WTC11 (cell line): ENCODE data around the gene CAMSAP3. TPM values are rescaled to one million over a fixed set of nuclear protein-coding genes. Genes with fewer than 3 reads are reported as not detected.

ENCODE experiments used
- ATAC-seq: fragments of 200-7000 bp; cut with Tn5 transposase; 2 replicates; pipeline ENCODE4 v1.10.0; 2021; ENCODE audit warnings: mild to moderate bottlenecking, moderate library complexity
- CTCF ChIA-PET: fragments of 300-600 bp; sonication (Branson Sonifier 250); formaldehyde crosslinking; loops from one replicate; lab custom pipeline; 2021; ENCODE audit warnings: antibody characterized with exemption; lab: Charles Lee
- POLR2A ChIA-PET: fragments of 350-600 bp; sonication (Branson Sonifier 250); formaldehyde crosslinking; loops from one replicate; lab custom pipeline; 2021; ENCODE audit warnings: antibody characterized with exemption; lab: Charles Lee
- DNase-seq: peaks from one replicate; pipeline ENCODE4 v3.0.0; 2021; ENCODE audit warnings: low spot score
- H3K27ac Mint-ChIP-seq: 2 replicates; pipeline ENCODE4 v1.8.0; 2021; ENCODE audit warnings: mixed read lengths
- H3K27me3 Mint-ChIP-seq: 2 replicates; pipeline ENCODE4 v1.8.0; 2021; ENCODE audit warnings: low read depth, mild to moderate bottlenecking, moderate library complexity, mixed read lengths
- H3K36me3 Mint-ChIP-seq: 2 replicates; pipeline ENCODE4 v1.8.0; 2021; ENCODE audit warnings: mixed read lengths
- H3K4me1 Mint-ChIP-seq: 2 replicates; pipeline ENCODE4 v1.8.0; 2022; ENCODE audit warnings: mixed read lengths
- H3K4me3 Mint-ChIP-seq: 2 replicates; pipeline ENCODE4 v1.8.0; 2021; ENCODE audit warnings: mild to moderate bottlenecking, moderate library complexity, mixed read lengths
- H3K9me3 Mint-ChIP-seq: 2 replicates; pipeline ENCODE4 v1.8.0; 2021; ENCODE audit warnings: mixed read lengths
- ATF1 ChIP-seq: sonication (generic); formaldehyde crosslinking; IDR thresholded peaks from 2 replicates; pipeline ENCODE4 v1.8.1; 2023; ENCODE audit warnings: mild to moderate bottlenecking, moderate library complexity, missing genetic modification reagents
- ATF6 ChIP-seq: sonication (generic); formaldehyde crosslinking; IDR thresholded peaks from 2 replicates; pipeline ENCODE4 v1.8.1; 2023; ENCODE audit warnings: mild to moderate bottlenecking, missing genetic modification reagents
- ELF4 ChIP-seq: sonication (generic); formaldehyde crosslinking; IDR thresholded peaks from 2 replicates; pipeline ENCODE4 v1.8.1; 2022; ENCODE audit warnings: low read depth, mild to moderate bottlenecking, moderate library complexity, missing genetic modification reagents
- FOXJ3 ChIP-seq: sonication (generic); formaldehyde crosslinking; IDR thresholded peaks from 2 replicates; pipeline ENCODE4 v1.9.0; 2021; ENCODE audit warnings: missing genetic modification reagents, mild to moderate bottlenecking, borderline replicate concordance
- FOXK1 ChIP-seq: sonication (generic); formaldehyde crosslinking; IDR thresholded peaks from 2 replicates; pipeline ENCODE4 v1.8.0; 2022; ENCODE audit warnings: mild to moderate bottlenecking, moderate library complexity, missing genetic modification reagents
- GABPB1 ChIP-seq: sonication (generic); formaldehyde crosslinking; IDR thresholded peaks from 2 replicates; pipeline ENCODE4 v1.8.1; 2023; ENCODE audit warnings: mild to moderate bottlenecking, missing genetic modification reagents
- KAT7 ChIP-seq: sonication (generic); formaldehyde crosslinking; IDR thresholded peaks from 2 replicates; pipeline ENCODE4 v1.8.1; 2023; ENCODE audit warnings: missing genetic modification reagents, mild to moderate bottlenecking, borderline replicate concordance
- MXD4 ChIP-seq: fragments of 250-450 bp; sonication (Bioruptor Pico); IDR thresholded peaks from 2 replicates; pipeline ENCODE4 v1.8.0; 2021; ENCODE audit warnings: mild to moderate bottlenecking, moderate library complexity, borderline replicate concordance
- NFE2L1 ChIP-seq: sonication (generic); formaldehyde crosslinking; IDR thresholded peaks from 2 replicates; pipeline ENCODE4 v1.8.1; 2023; ENCODE audit warnings: missing genetic modification reagents
- ZBTB21 ChIP-seq: sonication (generic); formaldehyde crosslinking; IDR thresholded peaks from 2 replicates; pipeline ENCODE4 v1.8.1; 2023; ENCODE audit warnings: mild to moderate bottlenecking, missing genetic modification reagents, borderline replicate concordance
- ZNF138 ChIP-seq: sonication (generic); formaldehyde crosslinking; conservative IDR thresholded peaks from 2 replicates; pipeline ENCODE4 v1.8.1; 2022; ENCODE audit warnings: mild to moderate bottlenecking, moderate library complexity, missing genetic modification reagents
- ZNF423 ChIP-seq: fragments of 250-450 bp; sonication (Bioruptor Pico); IDR thresholded peaks from 2 replicates; pipeline ENCODE4 v2.1.2; 2022; ENCODE audit warnings: mild to moderate bottlenecking, moderate library complexity
- ZNF671 ChIP-seq: fragments of 250-450 bp; sonication (Bioruptor Pico); IDR thresholded peaks from 2 replicates; pipeline ENCODE4 v1.8.0; 2021; ENCODE audit warnings: mild to moderate bottlenecking
- total RNA-seq: library from RNA; stranded (reverse); gene quantifications from 3 replicates; pipeline ENCODE4 v1.2.3, GENCODE V29; 2021
- TF ChIP-seq, protein P1 (sequence below): sonication (generic); formaldehyde crosslinking; IDR thresholded peaks from 2 replicates; pipeline ENCODE4 v1.8.1; 2022; ENCODE audit warnings: missing genetic modification reagents, borderline replicate concordance
- TF ChIP-seq, protein P2 (sequence below): fragments of 200-600 bp; IDR thresholded peaks from 2 replicates; pipeline ENCODE4 v1.8.0; 2022; ENCODE audit warnings: antibody characterized with exemption
- TF ChIP-seq, protein P3 (sequence below): sonication (generic); formaldehyde crosslinking; IDR thresholded peaks from 2 replicates; pipeline ENCODE4 v1.8.1; 2023; ENCODE audit warnings: mild to moderate bottlenecking, missing genetic modification reagents, moderate library complexity
- TF ChIP-seq, protein P4 (sequence below): sonication (generic); formaldehyde crosslinking; IDR thresholded peaks from 2 replicates; pipeline ENCODE4 v1.8.1; 2022; ENCODE audit warnings: mild to moderate bottlenecking, moderate library complexity, missing genetic modification reagents
- TF ChIP-seq, protein P5 (sequence below): sonication (generic); formaldehyde crosslinking; IDR thresholded peaks from 2 replicates; pipeline ENCODE4 v1.8.1; 2023; ENCODE audit warnings: mild to moderate bottlenecking, moderate library complexity, missing genetic modification reagents

CAMSAP3 gene
- total RNA-seq, 1 experiment from 2014 or later: 27.8 TPM

DNA sequence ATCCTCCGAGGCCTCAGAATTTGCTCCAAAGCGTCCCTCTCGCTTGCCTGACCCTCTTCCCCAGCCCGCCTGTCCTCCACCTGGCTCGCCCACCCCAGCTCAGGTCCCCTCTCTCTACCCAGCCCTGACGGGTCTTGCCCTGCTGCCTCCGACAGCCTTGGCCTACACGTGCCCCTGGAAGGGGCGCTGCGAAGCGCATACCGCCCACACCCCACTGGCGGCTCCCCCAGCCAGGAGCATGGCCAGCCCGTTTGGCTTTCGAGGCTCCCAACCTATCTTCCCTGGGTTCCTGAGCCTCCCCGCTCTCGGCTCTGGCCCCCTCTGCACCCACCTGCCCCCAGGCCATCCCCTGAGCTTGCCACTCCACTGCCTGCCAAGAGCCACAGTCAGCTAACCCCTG lies 29.1 kb downstream of the CAMSAP3 start (continued):
- TF ChIP-seq, protein P1, sequence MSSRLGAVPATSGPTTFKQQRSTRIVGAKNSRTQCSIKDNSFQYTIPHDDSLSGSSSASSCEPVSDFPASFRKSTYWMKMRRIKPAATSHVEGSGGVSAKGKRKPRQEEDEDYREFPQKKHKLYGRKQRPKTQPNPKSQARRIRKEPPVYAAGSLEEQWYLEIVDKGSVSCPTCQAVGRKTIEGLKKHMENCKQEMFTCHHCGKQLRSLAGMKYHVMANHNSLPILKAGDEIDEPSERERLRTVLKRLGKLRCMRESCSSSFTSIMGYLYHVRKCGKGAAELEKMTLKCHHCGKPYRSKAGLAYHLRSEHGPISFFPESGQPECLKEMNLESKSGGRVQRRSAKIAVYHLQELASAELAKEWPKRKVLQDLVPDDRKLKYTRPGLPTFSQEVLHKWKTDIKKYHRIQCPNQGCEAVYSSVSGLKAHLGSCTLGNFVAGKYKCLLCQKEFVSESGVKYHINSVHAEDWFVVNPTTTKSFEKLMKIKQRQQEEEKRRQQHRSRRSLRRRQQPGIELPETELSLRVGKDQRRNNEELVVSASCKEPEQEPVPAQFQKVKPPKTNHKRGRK (CRISPR knock-in tag): no peak
- TF ChIP-seq, protein P2, sequence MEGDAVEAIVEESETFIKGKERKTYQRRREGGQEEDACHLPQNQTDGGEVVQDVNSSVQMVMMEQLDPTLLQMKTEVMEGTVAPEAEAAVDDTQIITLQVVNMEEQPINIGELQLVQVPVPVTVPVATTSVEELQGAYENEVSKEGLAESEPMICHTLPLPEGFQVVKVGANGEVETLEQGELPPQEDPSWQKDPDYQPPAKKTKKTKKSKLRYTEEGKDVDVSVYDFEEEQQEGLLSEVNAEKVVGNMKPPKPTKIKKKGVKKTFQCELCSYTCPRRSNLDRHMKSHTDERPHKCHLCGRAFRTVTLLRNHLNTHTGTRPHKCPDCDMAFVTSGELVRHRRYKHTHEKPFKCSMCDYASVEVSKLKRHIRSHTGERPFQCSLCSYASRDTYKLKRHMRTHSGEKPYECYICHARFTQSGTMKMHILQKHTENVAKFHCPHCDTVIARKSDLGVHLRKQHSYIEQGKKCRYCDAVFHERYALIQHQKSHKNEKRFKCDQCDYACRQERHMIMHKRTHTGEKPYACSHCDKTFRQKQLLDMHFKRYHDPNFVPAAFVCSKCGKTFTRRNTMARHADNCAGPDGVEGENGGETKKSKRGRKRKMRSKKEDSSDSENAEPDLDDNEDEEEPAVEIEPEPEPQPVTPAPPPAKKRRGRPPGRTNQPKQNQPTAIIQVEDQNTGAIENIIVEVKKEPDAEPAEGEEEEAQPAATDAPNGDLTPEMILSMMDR: no peak
- no peak for TF ChIP-seq MXD4 (CRISPR knock-in tag)
- TF ChIP-seq, protein P3, sequence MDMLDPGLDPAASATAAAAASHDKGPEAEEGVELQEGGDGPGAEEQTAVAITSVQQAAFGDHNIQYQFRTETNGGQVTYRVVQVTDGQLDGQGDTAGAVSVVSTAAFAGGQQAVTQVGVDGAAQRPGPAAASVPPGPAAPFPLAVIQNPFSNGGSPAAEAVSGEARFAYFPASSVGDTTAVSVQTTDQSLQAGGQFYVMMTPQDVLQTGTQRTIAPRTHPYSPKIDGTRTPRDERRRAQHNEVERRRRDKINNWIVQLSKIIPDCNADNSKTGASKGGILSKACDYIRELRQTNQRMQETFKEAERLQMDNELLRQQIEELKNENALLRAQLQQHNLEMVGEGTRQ: no peak

DNA sequence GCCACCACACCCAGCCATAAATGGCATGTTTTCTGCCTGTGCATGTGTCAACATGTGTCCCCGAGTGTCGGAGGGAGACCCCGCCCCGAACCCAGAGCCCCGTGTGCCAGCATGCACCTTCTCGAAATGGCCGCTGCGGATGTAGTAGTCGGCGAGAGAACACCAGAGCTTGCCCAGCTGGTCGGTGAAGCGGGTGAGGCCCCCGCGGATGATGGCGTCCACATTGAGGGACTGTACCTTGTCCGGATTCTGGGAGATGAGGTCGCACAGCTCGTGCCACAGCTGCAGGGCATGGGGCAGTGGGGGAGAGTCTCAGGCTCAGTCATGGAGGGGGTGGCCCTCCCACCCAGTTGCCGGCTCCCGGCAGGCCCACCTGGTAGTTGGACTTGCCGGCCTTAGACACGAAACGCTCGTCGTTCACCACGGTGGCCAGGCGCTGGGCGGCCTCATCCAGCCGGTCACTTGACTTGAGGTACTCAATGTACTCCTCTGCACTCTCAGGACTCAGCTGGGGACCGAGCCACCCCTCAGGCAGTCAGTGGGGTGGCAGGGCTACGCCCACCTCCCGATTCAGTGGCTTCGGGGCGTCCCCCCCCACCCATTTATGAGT lies 30.2 kb downstream of the CAMSAP3 start:
- H3K36me3 Mint-ChIP-seq: peaks cover 27% of the 10 kb centered on the region
- ChIA-PET CTCF (no interaction called here), POLR2A (no interaction called here)
- H3K9me3 Mint-ChIP-seq: no peaks in the 10 kb centered on the region
- TF ChIP-seq GABPB1 (CRISPR knock-in tag): no peak
- no peak for TF ChIP-seq FOXK1 (CRISPR knock-in tag)
- TF ChIP-seq, protein P4, sequence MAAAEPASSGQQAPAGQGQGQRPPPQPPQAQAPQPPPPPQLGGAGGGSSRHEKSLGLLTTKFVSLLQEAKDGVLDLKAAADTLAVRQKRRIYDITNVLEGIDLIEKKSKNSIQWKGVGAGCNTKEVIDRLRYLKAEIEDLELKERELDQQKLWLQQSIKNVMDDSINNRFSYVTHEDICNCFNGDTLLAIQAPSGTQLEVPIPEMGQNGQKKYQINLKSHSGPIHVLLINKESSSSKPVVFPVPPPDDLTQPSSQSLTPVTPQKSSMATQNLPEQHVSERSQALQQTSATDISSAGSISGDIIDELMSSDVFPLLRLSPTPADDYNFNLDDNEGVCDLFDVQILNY (CRISPR knock-in tag): no peak
- no peak for TF ChIP-seq ZNF671
- no peak for TF ChIP-seq ZNF423 (CRISPR knock-in tag)
- no peak for TF ChIP-seq KAT7 (CRISPR knock-in tag)
- TF ChIP-seq, protein P5, sequence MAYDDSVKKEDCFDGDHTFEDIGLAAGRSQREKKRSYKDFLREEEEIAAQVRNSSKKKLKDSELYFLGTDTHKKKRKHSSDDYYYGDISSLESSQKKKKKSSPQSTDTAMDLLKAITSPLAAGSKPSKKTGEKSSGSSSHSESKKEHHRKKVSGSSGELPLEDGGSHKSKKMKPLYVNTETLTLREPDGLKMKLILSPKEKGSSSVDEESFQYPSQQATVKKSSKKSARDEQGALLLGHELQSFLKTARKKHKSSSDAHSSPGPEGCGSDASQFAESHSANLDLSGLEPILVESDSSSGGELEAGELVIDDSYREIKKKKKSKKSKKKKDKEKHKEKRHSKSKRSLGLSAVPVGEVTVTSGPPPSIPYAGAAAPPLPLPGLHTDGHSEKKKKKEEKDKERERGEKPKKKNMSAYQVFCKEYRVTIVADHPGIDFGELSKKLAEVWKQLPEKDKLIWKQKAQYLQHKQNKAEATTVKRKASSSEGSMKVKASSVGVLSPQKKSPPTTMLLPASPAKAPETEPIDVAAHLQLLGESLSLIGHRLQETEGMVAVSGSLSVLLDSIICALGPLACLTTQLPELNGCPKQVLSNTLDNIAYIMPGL (CRISPR knock-in tag): no peak
- TF ChIP-seq NFE2L1: no peak
- no peak for TF ChIP-seq FOXJ3
- no peak for TF ChIP-seq ZBTB21
- no peak for TF ChIP-seq ZNF138 (CRISPR knock-in tag)
- TF ChIP-seq ATF6 (CRISPR knock-in tag): no peak
- no peak for TF ChIP-seq ELF4 (CRISPR knock-in tag)
- TF ChIP-seq ATF1: no peak
- no peaks in the 10 kb centered on the region for H3K27me3 Mint-ChIP-seq
- no peak overlapping the region for H3K4me3 Mint-ChIP-seq
- peaks cover 24% of the 10 kb centered on the region for H3K4me1 Mint-ChIP-seq
- H3K27ac Mint-ChIP-seq: no peak overlapping the region
- ATAC-seq (no peak), DNase-seq (no peak)
